ENCODE data around the gene SELP.

The SELP gene

GRCh38 chr1:169584483-169585144 is 45.3 kb downstream of the SELP start:
- ATAC-seq (replicated peaks), result no peak
- Mint-ChIP-seq H3K4me3 (no peak overlapping the region), H3K27ac (no peak overlapping the region), H3K4me1 (ENCODE audit: low read depth in 2 of 2) (peaks cover 12 to 14% of the 10 kb centered on the region in 2 donors), H3K27me3 (peaks cover 30 to 46% of the 10 kb centered on the region in 2 donors), H3K36me3 (ENCODE audit: insufficient read depth) (no peaks in the 10 kb centered on the region), H3K9me3 (no peaks in the 10 kb centered on the region)
- DNase-seq, result no peak

DNA sequence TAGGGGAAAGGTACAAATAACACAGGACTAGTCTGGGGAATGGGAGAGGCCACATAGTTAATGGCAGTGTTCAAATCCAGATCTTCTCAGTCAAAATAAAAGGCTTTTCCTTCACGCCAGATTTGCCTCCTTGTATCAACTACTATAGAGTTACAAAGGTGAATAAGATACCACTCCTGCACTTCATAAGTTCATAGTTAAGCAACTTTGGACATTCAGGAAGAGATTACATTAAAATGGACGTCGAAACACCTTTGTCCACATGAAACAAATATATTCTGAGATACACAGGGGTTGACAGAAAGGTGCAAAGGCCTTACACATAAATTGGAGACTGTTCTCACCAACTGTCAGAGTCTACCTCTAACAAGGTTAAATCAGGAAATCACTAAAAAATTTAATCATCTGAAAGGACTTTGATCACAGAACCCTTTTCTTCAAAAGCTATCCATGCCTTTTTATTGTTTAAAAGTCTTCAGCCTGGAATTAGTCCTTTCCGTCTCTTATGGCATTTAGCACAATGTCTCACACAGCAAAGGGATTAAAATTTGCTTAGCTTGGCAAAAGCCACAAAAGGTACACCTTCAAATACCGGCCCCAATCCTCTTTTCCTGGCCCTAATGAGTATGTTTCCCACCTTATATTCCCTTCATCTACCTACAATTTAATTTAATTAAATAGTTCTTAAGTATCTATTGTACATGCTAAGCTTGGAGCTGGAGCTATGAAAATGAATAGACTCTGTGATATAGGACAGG is 51.8 kb downstream of the SELP start:
- ATAC-seq (replicated peaks) (no peak), DNase-seq (no peak)
- Mint-ChIP-seq H3K36me3 (ENCODE audit: insufficient read depth) (no peaks in the 10 kb centered on the region), H3K4me3 (no peak overlapping the region), H3K4me1 (ENCODE audit: low read depth in 2 of 2) (no peaks in the 10 kb centered on the region), H3K27me3 (peaks cover 14 to 17% of the 10 kb centered on the region in 2 donors), H3K27ac (no peak overlapping the region), H3K9me3 (no peaks in the 10 kb centered on the region)

- no peak overlapping the region for H3K27ac Mint-ChIP-seq
- H3K36me3 Mint-ChIP-seq (ENCODE audit: insufficient read depth), result no peaks in the 10 kb centered on the region
- ATAC-seq (replicated peaks), result no peak
- peaks cover 9 to 12% of the 10 kb centered on the region in 2 donors for H3K27me3 Mint-ChIP-seq
- H3K4me3 Mint-ChIP-seq, result no peak overlapping the region
- H3K4me1 Mint-ChIP-seq (ENCODE audit: low read depth in 2 of 2), result no peaks in the 10 kb centered on the region
- H3K9me3 Mint-ChIP-seq, result no peaks in the 10 kb centered on the region
- DNase-seq, result no peak
Observed at GRCh38 chr1:169576935-169577331, 53.0 kb downstream of the SELP start.

- Mint-ChIP-seq H3K4me3 (no peak overlapping the region), H3K27me3 (peaks cover 9 to 12% of the 10 kb centered on the region in 2 donors), H3K4me1 (ENCODE audit: low read depth in 2 of 2) (peaks cover under 1 to 5% of the 10 kb centered on the region in 2 donors), H3K27ac (no peak overlapping the region), H3K9me3 (no peaks in the 10 kb centered on the region), H3K36me3 (ENCODE audit: insufficient read depth) (no peaks in the 10 kb centered on the region)
- ATAC-seq (replicated peaks), result no peak
- DNase-seq, result no peak
Observed at GRCh38 chr1:169576241-169576934, 53.5 kb downstream of the SELP start.

GRCh38 chr1:169574336-169574735 is 55.6 kb downstream of the SELP start:
- Mint-ChIP-seq H3K4me1 (ENCODE audit: low read depth in 2 of 2) (peaks cover 3 to 6% of the 10 kb centered on the region in 2 donors), H3K36me3 (ENCODE audit: insufficient read depth) (no peaks in the 10 kb centered on the region), H3K27me3 (peaks cover 9 to 12% of the 10 kb centered on the region in 2 donors), H3K27ac (no peak overlapping the region), H3K9me3 (no peaks in the 10 kb centered on the region), H3K4me3 (no peak overlapping the region)
- ATAC-seq (replicated peaks), result no peak
- no peak for DNase-seq

- ATAC-seq (replicated peaks) (peak; percentile 46), DNase-seq (no peak)
- H3K27me3 Mint-ChIP-seq, result peaks cover 9 to 12% of the 10 kb centered on the region in 2 donors
- H3K27ac Mint-ChIP-seq, result no peak overlapping the region
- no peaks in the 10 kb centered on the region for H3K9me3 Mint-ChIP-seq
- H3K36me3 Mint-ChIP-seq (ENCODE audit: insufficient read depth), result no peaks in the 10 kb centered on the region
- H3K4me1 Mint-ChIP-seq (ENCODE audit: low read depth in 2 of 2), result peaks cover 3 to 6% of the 10 kb centered on the region in 2 donors
- H3K4me3 Mint-ChIP-seq, result no peak overlapping the region
Observed at GRCh38 chr1:169572187-169572586, 57.7 kb downstream of the SELP start.

GRCh38 chr1:169571450-169571849 is 58.5 kb downstream of the SELP start:
- Mint-ChIP-seq H3K27ac (no peak overlapping the region), H3K36me3 (ENCODE audit: insufficient read depth) (no peaks in the 10 kb centered on the region), H3K4me1 (ENCODE audit: low read depth in 2 of 2) (peaks cover 3 to 6% of the 10 kb centered on the region in 2 donors), H3K9me3 (no peaks in the 10 kb centered on the region), H3K4me3 (no peak overlapping the region), H3K27me3 (peaks cover 9 to 12% of the 10 kb centered on the region in 2 donors)
- ATAC-seq (replicated peaks), result peak; percentile 59
- DNase-seq, result no peak

- Mint-ChIP-seq H3K4me1 (ENCODE audit: low read depth in 2 of 2) (peaks cover 3 to 10% of the 10 kb centered on the region in 2 donors), H3K27ac (no peak overlapping the region)
- DNase-seq, result no peak
Observed at GRCh38 chr1:169570172-169570574, 59.8 kb downstream of the SELP start.

DNA sequence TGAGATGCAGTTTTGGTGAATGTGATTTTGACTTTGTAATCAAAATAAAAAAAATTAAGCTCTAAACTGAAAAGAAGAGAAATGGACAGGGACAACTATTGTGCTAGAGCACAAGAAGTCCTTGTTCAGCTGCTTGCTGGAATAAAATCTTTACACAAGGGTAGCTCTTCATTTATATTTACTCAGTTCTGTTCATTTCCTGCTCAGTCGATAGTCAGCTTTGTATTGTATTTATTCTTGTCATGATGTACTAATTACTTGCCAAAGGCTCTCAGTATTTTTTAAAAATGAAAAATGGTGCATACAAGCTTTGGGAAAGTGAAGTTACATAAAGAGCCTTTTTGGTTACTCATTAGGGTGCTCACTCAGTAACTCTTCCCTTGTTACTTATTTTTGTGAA is 61.4 kb downstream of the SELP start:
- H3K36me3 Mint-ChIP-seq (ENCODE audit: insufficient read depth), result no peaks in the 10 kb centered on the region
- H3K4me3 Mint-ChIP-seq, result no peak overlapping the region
- no peak overlapping the region for H3K27ac Mint-ChIP-seq
- ATAC-seq (replicated peaks) (no peak), DNase-seq (no peak)
- H3K4me1 Mint-ChIP-seq (ENCODE audit: low read depth in 2 of 2), result peaks cover 3 to 10% of the 10 kb centered on the region in 2 donors
- H3K27me3 Mint-ChIP-seq, result peaks cover 16 to 20% of the 10 kb centered on the region in 2 donors
- peaks cover 0 to 6% of the 10 kb centered on the region in 2 donors for H3K9me3 Mint-ChIP-seq

More at GRCh38 chr1:169570172-169570574, 59.8 kb downstream of the SELP start:
- peaks cover 3 to 7% of the 10 kb centered on the region in 2 donors for H3K27me3 Mint-ChIP-seq
- no peak overlapping the region for H3K4me3 Mint-ChIP-seq
- no peak for ATAC-seq (replicated peaks)
- no peaks in the 10 kb centered on the region for H3K36me3 Mint-ChIP-seq (ENCODE audit: insufficient read depth)
- H3K9me3 Mint-ChIP-seq, result no peaks in the 10 kb centered on the region

DNA sequence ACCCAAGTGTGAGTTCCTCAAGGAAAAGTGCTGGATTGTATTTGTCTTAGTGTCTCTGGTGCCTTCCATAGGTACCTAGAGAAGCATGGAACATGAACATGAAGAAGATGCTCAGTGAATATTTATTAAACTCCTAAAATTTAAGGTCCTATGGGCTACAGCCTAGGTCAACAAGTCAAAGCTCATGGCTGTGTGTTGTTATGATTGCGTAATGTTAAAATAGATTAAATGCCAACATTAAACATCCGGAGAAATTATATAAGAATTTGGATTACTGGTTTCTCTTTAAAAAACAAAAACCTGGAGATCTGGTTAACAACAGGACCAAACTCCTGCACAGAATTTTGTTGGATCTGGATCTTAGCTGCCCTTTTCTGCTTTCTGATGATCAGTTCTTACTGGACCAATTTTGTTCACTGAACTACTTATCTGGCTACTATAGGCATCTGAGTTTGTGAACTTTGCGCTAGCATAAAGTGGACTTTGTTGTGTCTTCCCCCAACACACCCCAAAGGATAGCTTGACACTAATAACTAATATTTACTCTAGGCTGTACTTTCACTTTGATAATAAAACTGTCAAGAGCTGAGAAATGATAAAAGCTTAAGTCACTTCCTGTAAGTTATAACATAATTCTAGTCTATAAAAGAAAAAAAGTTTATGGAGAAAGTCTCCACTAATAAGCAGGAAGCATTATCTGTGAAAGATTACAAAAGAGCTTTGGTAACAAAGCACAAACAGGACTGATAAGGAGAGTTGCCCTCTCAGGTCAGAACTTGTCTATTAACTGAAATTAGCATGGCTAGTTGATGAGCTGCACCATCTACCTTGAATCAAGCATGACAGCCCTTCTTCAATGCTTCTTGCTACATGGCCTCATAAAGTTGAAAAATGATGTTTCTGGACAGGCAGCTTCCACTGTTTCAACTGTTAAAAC is 64.3 kb downstream of the SELP start:
- peaks cover 0 to 4% of the 10 kb centered on the region in 2 donors for H3K4me1 Mint-ChIP-seq (ENCODE audit: low read depth in 2 of 2)
- H3K9me3 Mint-ChIP-seq, result peaks cover 0 to 12% of the 10 kb centered on the region in 2 donors
- H3K4me3 Mint-ChIP-seq, result no peak overlapping the region
- H3K27me3 Mint-ChIP-seq, result peaks cover 27 to 40% of the 10 kb centered on the region in 2 donors
- no peaks in the 10 kb centered on the region for H3K36me3 Mint-ChIP-seq (ENCODE audit: insufficient read depth)
- no peak for DNase-seq
- ATAC-seq (replicated peaks), result no peak
- H3K27ac Mint-ChIP-seq, result no peak overlapping the region

DNA sequence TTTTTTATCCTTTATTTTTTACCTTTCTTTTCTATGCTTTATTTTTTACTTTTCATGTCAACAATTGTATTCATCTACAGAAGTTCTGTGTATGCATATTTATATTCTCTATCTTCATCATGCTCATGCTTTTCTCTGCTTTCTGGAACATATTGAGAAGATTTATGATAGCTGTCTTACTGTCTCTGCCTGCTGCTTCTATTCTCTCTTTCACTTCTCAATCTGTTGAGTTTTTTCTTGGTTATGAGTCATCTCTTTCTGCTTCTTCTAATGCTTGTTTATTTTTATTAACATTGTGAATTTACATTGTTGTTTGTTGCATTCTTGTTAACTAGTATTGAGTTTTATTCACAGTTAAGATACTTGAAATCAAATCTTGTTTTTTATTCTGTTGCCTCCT is 66.3 kb downstream of the SELP start:
- DNase-seq (no peak), ATAC-seq (replicated peaks) (no peak)
- no peak overlapping the region for H3K4me3 Mint-ChIP-seq
- H3K4me1 Mint-ChIP-seq (ENCODE audit: low read depth in 2 of 2), result peaks cover 0 to 4% of the 10 kb centered on the region in 2 donors
- peaks cover 0 to 12% of the 10 kb centered on the region in 2 donors for H3K9me3 Mint-ChIP-seq
- H3K27me3 Mint-ChIP-seq, result peaks cover 27 to 45% of the 10 kb centered on the region in 2 donors
- H3K27ac Mint-ChIP-seq, result no peak overlapping the region
- no peaks in the 10 kb centered on the region for H3K36me3 Mint-ChIP-seq (ENCODE audit: insufficient read depth)

- Mint-ChIP-seq H3K4me1 (ENCODE audit: low read depth in 2 of 2) (peaks cover 0 to 4% of the 10 kb centered on the region in 2 donors), H3K27me3 (peaks cover 27 to 45% of the 10 kb centered on the region in 2 donors), H3K4me3 (no peak overlapping the region), H3K36me3 (ENCODE audit: insufficient read depth) (no peaks in the 10 kb centered on the region), H3K9me3 (peaks cover 0 to 12% of the 10 kb centered on the region in 2 donors), H3K27ac (no peak overlapping the region)
- ATAC-seq (replicated peaks), result no peak
- no peak for DNase-seq
Observed at GRCh38 chr1:169563019-169563615, 66.8 kb downstream of the SELP start.

All from effector memory CD8-positive, alpha-beta T cell (primary cell).